ENCODE data around the gene PTGER4. TPM values are rescaled to one million over a fixed set of nuclear protein-coding genes. Genes with fewer than 3 reads are reported as not detected.

Gene PTGER4
- total RNA-seq, 2 donors from 2014 or later = 0.15 to 0.71 TPM

- no peaks in the 10 kb centered on the region for H3K9me3 Mint-ChIP-seq
- Histone ChIP-seq H3K27ac (ENCODE audit: low read depth, low read length) (no peak overlapping the region), H3K9me3 (ENCODE audit: control insufficient read depth, low read length) (no peaks in the 10 kb centered on the region), H3K36me3 (ENCODE audit: control insufficient read depth, insufficient read depth, low read length) (no peaks in the 10 kb centered on the region), H3K27me3 (ENCODE audit: control insufficient read depth, insufficient read depth, low read length, poor library complexity, severe bottlenecking) (peaks cover 43% of the 10 kb centered on the region), H3K4me1 (ENCODE audit: control insufficient read depth, insufficient read depth, low read length) (no peaks in the 10 kb centered on the region), H3K4me3 (ENCODE audit: low read length) (no peak overlapping the region), H3K9ac (ENCODE audit: extremely low read depth, low read length, poor library complexity, severe bottlenecking) (no peak overlapping the region)
- WGBS, 2 experiments (ENCODE audit: insufficient coverage in 1 of 2, insufficient read length in 1 of 2) = 93 to 100% methylated on average over 1 to 2 of the region's 2 CpGs
- TF ChIP-seq, protein P1, sequence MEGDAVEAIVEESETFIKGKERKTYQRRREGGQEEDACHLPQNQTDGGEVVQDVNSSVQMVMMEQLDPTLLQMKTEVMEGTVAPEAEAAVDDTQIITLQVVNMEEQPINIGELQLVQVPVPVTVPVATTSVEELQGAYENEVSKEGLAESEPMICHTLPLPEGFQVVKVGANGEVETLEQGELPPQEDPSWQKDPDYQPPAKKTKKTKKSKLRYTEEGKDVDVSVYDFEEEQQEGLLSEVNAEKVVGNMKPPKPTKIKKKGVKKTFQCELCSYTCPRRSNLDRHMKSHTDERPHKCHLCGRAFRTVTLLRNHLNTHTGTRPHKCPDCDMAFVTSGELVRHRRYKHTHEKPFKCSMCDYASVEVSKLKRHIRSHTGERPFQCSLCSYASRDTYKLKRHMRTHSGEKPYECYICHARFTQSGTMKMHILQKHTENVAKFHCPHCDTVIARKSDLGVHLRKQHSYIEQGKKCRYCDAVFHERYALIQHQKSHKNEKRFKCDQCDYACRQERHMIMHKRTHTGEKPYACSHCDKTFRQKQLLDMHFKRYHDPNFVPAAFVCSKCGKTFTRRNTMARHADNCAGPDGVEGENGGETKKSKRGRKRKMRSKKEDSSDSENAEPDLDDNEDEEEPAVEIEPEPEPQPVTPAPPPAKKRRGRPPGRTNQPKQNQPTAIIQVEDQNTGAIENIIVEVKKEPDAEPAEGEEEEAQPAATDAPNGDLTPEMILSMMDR (conservative IDR thresholded peaks at IDR 0.05) = no peak
- no peak for DNase-seq
- no peaks in the 10 kb centered on the region for H3K36me3 Mint-ChIP-seq (ENCODE audit: low read depth)
- no peak overlapping the region for H3K27ac Mint-ChIP-seq
- peaks cover 51% of the 10 kb centered on the region for H3K27me3 Mint-ChIP-seq (ENCODE audit: insufficient read depth)
- H3K4me1 Mint-ChIP-seq = peaks cover 22% of the 10 kb centered on the region
- no peak overlapping the region for H3K4me3 Mint-ChIP-seq
Observed at GRCh38 chr5:40678026-40678425, 1.7 kb upstream of the PTGER4 start.

DNA sequence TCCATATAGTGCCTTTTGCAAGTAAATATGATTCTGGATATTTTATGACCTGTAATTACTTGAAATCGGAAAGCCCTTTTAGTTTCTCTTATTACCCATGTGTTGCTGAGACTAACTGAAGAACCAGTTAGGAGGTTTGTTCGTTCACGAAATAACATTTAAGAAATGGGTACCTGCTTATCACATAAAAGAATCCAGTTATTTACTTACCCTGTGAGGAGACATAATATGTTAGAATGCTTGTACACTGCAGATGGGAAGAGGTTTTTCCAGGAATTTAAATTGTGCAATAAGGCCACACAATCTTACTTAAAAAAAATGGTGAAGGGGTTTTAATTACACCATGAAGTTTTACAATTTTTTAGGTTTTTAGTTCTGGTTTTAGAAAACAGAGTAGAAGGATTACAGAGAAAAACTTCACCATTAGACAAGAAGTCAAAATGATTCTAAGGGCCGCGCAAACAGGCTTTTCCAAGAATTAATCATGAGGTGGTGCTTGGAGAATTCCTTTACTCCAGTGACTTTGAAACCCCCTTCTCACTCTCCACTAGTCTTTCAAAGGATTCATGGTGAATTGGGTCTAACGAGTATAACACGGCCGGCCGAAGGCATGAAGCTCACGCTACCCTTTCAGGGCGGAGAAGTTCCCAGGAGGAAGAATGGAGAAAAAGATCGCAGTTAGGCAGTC, 1.1 kb upstream of the PTGER4 start:
- no peaks in the 10 kb centered on the region for H3K36me3 ChIP-seq (ENCODE audit: control insufficient read depth, insufficient read depth, low read length)
- TF ChIP-seq, protein P1 (conservative IDR thresholded peaks at IDR 0.05) = no peak
- no peaks in the 10 kb centered on the region for H3K9me3 ChIP-seq (ENCODE audit: control insufficient read depth, low read length)
- H3K4me3 ChIP-seq (ENCODE audit: low read length) = peak overlapping the region; percentile 77
- Mint-ChIP-seq H3K4me3 (peak overlapping the region; percentile 72), H3K9me3 (no peaks in the 10 kb centered on the region), H3K27ac (no peak overlapping the region), H3K27me3 (ENCODE audit: insufficient read depth) (peaks cover 57% of the 10 kb centered on the region), H3K4me1 (peaks cover 22% of the 10 kb centered on the region), H3K36me3 (ENCODE audit: low read depth) (no peaks in the 10 kb centered on the region)
- peaks cover 48% of the 10 kb centered on the region for H3K27me3 ChIP-seq (ENCODE audit: control insufficient read depth, insufficient read depth, low read length, poor library complexity, severe bottlenecking)
- H3K9ac ChIP-seq (ENCODE audit: extremely low read depth, low read length, poor library complexity, severe bottlenecking) = no peak overlapping the region
- no peak overlapping the region for H3K27ac ChIP-seq (ENCODE audit: low read depth, low read length)
- H3K4me1 ChIP-seq (ENCODE audit: control insufficient read depth, insufficient read depth, low read length) = no peaks in the 10 kb centered on the region
- 24 to 30% methylated on average over 4 to 12 of the region's 12 CpGs for WGBS, 2 experiments (ENCODE audit: insufficient coverage in 1 of 2, insufficient read length in 1 of 2)
- no peak for DNase-seq

- Histone ChIP-seq H3K27me3 (ENCODE audit: control insufficient read depth, insufficient read depth, low read length, poor library complexity, severe bottlenecking) (peaks cover 50% of the 10 kb centered on the region), H3K27ac (ENCODE audit: low read depth, low read length) (no peak overlapping the region)
- 0% methylated on average over 16 to 55 of the region's 60 CpGs for WGBS, 2 experiments (ENCODE audit: insufficient coverage in 1 of 2, insufficient read length in 1 of 2)
Observed at GRCh38 chr5:40679148-40679912, 385 bp upstream of the PTGER4 start.

More at GRCh38 chr5:40679148-40679912, 385 bp upstream of the PTGER4 start:
- Mint-ChIP-seq H3K27ac (no peak overlapping the region), H3K9me3 (no peaks in the 10 kb centered on the region), H3K36me3 (ENCODE audit: low read depth) (no peaks in the 10 kb centered on the region), H3K27me3 (ENCODE audit: insufficient read depth) (peaks cover 57% of the 10 kb centered on the region), H3K4me1 (peaks cover 22% of the 10 kb centered on the region), H3K4me3 (peak overlapping the region; percentile 72)
- Histone ChIP-seq H3K36me3 (ENCODE audit: control insufficient read depth, insufficient read depth, low read length) (no peaks in the 10 kb centered on the region), H3K4me1 (ENCODE audit: control insufficient read depth, insufficient read depth, low read length) (no peaks in the 10 kb centered on the region), H3K9ac (ENCODE audit: extremely low read depth, low read length, poor library complexity, severe bottlenecking) (no peak overlapping the region), H3K4me3 (ENCODE audit: low read length) (peak overlapping the region; percentile 77), H3K9me3 (ENCODE audit: control insufficient read depth, low read length) (no peaks in the 10 kb centered on the region)
- peak; percentile 96 for DNase-seq
- TF ChIP-seq, protein P1 (conservative IDR thresholded peaks at IDR 0.05) = no peak
